Fibroblast of skin of right quadriceps (primary cell): ENCODE measurements around the gene CPA3.
A peak's percentile ranks its signal among the peaks of the same experiment; 100 is the strongest.

Experiments
- DNase-seq: peaks from one replicate; pipeline ENCODE4 v3.0.0-alpha.2; 2013

Gene CPA3

DNA sequence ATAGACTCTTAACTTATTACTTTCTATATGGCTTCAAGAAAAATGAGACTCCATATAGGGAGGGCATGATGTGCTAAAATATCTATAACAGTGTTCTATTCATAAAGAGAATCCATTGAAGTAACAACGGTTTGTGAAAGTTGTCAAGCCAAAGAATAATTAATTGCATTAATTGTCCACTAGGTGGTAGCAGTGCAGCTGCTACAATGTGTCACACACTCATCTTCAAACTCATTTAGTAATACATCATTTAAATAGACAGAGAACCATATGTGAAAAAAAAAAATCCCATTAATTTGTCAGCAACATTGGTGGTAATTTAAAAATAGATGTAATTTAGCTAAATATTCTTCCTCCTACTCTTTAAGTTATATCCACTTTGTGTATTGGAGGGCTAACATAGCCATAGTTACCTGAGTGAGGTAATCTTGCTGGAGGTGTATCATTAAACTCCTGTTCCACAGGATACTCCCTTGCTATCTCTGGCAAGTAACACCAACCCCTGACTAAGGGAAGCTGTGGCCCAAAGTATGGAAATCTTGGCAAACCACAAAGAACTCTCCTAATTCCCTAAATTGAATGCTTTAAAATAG is 3.7 kb upstream of the CPA3 start:
- DNase-seq = peak; percentile 59

DNA sequence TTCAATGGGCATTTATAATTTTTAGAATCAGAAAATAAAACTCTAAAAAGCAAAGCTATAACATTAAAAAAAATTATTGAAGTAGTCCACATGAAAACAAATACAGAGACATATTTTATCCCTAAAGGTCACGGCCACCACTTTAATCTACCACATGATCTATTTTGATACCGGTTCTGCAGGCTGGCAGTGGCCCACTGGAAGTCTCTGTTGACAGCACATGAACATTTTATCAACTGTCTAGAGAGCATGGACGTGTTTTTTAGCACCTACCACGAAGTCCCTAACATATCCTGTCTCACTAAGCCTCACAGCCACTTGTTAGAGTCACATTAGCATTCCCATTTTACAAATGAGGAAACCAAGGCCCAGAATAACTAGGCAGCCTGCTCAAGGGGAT is 1.8 kb upstream of the CPA3 start:
- DNase-seq = no peak

GRCh38 chr3:148863814-148864213 is 1.3 kb upstream of the CPA3 start:
- DNase-seq = no peak

DNA sequence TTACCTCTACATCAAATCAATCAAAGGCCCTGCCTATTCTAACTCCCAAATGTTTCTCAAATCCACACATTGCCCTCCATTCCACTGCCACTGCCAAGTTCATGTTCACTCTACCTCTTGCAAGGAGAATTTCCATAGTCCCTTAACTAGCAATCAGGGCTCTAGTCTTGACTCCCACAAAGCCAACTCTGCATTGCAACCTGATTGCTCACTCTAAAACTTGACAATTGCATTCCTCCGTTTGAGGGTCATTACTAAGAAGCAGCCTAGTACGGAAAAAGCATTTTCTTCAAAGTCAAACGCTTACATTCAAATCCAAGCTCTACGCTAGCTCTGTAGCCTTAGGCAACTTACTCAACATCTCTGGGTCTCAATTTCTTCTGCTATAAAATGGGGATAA is 1.2 kb downstream of the CPA3 start:
- DNase-seq = peak; percentile 83

GRCh38 chr3:148873270-148873927 is 8.3 kb downstream of the CPA3 start:
- no peak for DNase-seq

DNA sequence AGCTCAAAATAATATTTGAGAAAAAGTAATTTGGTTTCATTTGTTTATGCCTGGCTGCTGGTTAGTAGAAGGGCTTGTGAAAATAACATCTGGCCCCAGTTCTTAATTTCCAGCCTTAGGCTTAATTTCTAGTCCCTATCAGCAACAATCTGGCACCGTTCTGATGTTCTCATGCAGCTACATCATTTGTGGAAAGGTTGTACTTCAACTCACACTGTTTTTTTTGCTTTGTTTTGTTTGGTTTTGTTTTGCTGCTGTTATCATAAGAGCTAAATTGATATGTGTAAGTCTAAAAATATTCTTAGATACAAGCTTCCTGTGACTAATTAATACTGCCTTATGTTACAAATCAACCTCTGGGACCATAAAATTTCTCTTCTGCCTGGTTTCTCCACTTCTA is 8.9 kb downstream of the CPA3 start:
- DNase-seq = no peak

DNA sequence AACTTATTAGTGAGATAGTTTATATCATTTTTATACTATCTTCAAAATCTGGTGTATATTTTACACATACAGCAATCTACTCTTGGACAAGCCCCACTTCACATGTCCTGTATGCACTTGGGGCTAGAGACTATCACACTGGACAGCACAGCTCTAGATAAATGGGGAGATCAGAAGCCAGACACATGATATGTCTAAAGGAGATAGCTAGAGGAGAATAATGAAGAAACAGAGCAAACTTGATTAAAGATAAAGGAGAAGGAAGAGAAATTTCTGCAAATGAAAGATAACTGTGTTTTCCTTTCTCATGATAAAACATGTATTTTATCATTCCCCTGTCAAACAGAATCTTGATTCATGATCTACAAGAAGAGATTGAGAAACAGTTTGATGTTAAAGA is 13.0 kb downstream of the CPA3 start:
- no peak for DNase-seq

DNA sequence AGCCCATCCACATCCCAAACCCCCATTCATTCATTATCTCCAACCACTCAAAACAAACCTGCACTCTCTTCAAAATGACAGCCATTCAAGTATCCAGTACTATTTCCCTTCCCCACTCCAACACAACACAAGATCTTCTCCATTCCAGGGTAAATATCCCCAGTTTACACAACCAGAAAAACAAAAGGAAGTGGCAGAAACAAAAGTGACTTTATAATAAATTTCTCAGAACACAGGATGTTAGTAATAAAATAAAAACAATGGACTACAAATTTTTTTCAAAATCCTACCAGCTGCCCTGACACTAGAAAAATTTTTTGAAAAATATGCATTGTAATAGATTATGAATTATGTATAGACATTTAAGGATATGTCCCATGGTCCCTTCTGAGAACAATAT is 14.2 kb downstream of the CPA3 start:
- no peak for DNase-seq

DNA sequence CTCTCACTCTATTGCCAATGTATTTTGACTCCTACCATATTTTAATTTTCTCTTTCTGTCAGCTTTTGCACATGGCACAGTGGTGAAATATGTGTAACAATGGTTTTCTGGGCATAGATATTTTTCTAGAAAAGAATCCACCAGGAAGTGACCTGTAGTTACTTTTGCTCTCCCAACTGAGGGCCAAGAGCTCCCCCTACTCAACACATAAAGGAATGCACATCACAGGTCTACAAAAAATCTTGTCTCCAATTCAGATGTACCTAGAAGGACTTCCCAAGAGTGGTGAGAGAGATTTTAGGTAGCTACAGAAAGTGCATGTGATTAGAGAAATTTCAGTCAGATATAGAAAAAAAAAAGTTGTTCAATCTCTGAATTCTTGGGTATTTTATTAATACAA is 15.6 kb downstream of the CPA3 start:
- no peak for DNase-seq

DNA sequence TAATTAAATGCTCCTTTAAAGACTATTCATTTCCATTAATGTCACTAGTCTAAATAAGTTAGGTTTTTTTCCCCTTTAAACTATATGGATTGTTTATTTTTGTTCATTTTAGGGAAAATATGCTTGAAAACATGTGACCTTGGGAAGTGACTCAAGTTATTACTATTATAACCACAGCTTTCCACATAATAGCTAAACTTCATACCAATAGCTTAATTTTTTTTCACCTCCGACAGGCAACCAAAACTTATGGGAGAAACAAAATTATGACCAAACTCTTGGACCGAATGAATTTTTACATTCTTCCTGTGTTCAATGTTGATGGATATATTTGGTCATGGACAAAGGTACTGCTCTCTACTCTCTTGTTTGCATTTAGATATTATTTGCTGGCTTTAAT is 16.2 kb downstream of the CPA3 start:
- DNase-seq = peak; percentile 71

DNA sequence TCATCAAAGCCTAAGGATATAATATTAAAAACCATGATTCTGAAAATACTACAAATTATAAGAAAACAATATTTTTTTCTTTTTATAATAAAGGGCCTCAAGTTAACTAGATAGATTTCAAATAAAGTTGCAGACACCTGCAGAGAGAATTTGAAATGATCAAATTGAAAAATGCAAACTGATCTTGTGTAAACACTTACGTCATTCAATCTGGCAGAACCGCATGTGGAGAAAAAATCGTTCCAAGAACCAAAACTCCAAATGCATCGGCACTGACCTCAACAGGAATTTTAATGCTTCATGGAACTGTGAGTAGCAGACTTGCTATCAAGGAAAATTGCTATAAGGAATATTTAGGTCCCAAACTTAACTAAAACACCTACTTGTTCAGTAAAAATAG is 17.2 kb downstream of the CPA3 start:
- DNase-seq = peak; percentile 35

DNA sequence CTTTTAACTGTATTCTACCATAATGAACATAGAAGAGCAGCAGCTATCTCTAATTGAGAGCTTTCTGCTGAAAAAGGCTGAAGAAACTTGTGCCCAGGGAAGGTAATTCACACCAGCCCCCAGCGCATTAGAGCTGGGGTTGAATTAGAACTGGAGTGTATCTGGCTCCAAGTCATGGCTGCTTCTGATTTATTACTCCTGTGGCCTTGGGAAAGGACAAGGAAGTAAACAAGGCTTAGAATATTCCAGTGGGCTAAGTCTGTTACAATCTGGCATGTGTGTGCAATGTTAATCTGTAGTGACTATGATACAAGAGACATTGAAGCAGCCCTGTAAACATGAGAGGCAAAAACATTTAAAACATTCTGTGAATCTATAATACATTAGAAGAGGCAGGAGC is 18.1 kb downstream of the CPA3 start:
- no peak for DNase-seq

DNA sequence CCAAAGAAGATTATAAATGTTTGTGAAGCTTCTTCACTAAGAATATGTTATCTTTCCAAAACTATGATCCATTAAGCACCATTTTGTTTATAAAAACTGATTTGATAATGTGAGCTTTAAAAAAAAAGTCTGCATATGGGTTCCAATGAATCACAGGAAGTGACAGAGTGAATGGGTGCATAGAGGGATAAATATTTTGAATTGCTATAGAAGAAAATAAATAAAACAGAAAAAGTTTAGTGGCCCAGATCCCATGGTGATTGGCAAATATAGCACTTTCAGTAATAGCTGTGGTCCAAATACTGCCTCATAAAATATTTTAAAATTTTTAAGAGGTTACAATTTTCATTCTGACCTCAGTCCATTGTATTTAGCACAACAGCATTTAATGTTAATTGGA is 19.2 kb downstream of the CPA3 start:
- DNase-seq = peak; percentile 35

DNA sequence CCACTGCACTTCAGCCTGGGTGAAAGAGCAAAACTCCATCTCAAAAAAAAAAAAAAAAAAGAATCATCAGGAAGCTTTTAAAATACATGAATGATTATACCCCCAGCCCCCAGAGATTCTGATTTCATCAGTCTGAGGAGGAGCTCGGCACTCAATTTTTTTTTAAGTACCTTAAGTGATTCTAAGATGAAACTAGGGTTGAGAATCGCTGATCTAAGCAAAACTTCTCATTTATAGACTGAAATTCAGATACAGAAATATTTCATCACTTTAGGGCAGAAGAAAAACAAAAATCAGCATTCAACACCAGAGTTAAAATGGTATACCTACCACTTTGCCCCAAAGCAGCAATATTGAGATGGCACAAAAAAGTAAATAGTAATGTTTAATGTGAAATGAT is 24.7 kb downstream of the CPA3 start:
- DNase-seq = no peak

DNA sequence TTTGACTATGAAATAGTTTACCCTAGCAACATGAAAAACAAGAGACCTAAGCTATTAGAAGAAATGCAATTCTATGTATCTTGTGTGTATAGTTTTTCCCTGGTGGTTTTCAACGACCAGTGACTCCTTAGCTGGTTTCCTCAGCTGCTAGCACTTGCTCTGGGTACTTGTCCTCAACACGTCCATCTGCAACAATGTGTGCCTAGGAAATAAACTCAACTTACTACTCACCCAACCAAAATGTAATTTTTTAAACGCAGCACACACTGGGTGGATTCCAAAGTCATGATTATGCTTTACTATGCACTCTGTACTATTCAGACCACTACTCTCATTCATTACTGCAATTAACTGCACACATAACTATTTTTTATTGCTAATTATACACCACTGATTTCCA is 31.0 kb downstream of the CPA3 start:
- peak; percentile 25 for DNase-seq

- DNase-seq = peak; percentile 92
Observed at GRCh38 chr3:148901987-148902791, 37.1 kb downstream of the CPA3 start.

- peak; percentile 90 for DNase-seq
Observed at GRCh38 chr3:148903022-148903442, 37.9 kb downstream of the CPA3 start.

- DNase-seq = peak; percentile 25
Observed at GRCh38 chr3:148903941-148904340, 38.8 kb downstream of the CPA3 start.

DNA sequence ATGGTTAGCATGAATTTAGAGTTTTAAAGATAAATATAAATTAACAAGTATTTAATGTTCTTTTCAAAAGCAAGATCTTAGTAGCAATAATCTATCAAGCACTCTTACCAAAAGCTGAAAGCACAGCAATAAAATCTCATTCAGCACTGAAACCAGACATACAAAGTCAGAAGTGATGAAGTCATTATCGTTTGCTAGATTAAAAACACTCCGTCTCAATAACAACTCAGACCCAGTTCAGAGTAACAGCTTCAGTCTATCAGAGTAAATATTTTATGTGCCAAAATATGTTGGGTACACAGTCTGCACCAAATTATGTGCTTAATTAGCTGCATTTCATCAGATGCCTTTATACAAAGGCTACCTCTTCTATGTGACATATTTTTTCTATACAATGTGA is 41.6 kb downstream of the CPA3 start:
- DNase-seq = peak; percentile 40

DNA sequence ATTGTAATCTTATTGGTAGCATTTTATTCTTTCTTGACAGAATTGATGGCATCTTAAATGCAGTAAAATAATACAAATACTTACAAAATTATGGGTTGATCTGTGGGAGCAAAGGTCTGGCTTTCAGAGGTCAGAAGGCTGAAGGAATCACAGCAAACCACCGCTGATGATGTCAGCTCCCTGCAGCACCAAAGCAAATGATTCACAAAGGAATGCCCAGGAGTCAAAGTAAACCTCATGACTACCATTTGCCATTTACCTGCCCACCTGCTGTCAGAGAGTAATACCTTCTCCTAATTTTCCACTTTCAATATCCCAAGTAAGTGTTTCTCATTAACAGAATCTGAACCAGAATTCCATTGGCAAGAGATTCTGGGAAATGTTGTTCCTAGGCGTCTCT is 46.1 kb downstream of the CPA3 start:
- no peak for DNase-seq

DNA sequence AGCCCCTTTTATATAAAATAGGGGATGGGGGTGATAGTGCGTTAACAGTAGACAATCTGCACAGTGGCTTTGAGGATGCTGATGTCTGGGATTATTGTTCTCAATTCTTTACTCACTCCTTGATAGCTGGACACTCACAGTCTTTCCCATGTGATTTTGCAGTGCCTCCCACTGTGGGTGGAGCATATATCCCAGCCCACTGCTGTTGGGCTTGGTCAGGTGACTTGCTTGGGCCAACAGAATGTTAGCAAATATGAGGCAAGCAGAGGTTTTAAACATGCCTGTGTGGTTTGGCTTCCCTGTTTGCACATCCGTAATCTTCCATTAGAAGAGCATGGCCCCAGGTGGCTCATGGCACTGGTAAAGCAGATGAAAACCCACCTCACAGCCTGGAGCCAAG is 46.5 kb downstream of the CPA3 start:
- DNase-seq = no peak

DNA sequence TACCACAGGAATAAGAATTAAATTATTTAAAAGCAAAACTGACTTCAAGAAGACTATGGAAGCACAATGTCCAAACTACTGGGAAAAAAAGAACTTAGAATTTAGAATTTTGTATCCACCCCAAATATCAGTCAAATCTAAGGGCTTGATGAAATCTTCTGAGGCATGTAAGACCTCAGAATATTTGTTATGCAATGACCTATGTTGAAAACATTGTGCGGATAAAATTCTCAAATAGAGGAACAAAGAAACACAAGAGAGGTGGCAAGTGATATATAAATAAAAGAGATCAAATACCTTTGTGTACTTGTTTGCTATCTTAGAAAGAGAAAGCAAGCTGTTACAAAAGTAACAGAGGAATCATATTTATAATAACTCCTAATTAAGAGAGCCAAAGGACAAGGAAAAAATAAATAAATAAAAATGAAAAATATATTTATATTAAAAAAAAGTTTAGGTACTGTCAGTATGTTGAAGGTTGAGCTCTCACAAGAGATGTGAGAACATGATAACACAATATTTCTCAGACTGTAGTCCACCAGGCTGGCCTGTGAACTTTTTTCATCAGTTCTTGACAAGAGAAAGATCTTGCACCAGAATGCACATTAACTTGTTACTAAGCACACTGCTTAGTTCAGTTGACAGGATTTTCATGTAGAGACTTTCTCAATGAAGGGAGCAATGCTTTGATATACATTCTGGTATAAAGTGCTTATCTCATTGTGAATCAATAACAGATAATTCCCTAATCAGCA is 50.0 kb downstream of the CPA3 start:
- DNase-seq = no peak

GRCh38 chr3:148916132-148916531 is 51.0 kb downstream of the CPA3 start:
- no peak for DNase-seq

GRCh38 chr3:148922467-148922866 is 57.4 kb downstream of the CPA3 start:
- no peak for DNase-seq
